GM12891 (cell line): ENCODE measurements around the gene ZNF473.

ENCODE experiments used
- POLR2A ChIP-seq: IDR thresholded peaks from 2 replicates; pipeline ENCODE4 v1.6.1; 2011; ENCODE audit warnings: low read depth, low read length, control low read depth
- POLR2AphosphoS5 ChIP-seq: IDR thresholded peaks from 2 replicates; pipeline ENCODE4 v1.6.1; 2011; ENCODE audit warnings: low read depth, low read length, control low read depth
- POU2F2 ChIP-seq: IDR thresholded peaks from 2 replicates; pipeline ENCODE4 v1.6.1; 2011; ENCODE audit warnings: low read depth, mild to moderate bottlenecking, control low read depth, low read length, moderate library complexity
- SPI1 ChIP-seq: IDR thresholded peaks from 2 replicates; pipeline ENCODE4 v1.6.1; 2011; ENCODE audit warnings: low read depth, low read length, control low read depth
- TAF1 ChIP-seq: IDR thresholded peaks from 2 replicates; pipeline ENCODE4 v1.6.1; 2011; ENCODE audit warnings: low read depth, low read length, control low read depth

DNA sequence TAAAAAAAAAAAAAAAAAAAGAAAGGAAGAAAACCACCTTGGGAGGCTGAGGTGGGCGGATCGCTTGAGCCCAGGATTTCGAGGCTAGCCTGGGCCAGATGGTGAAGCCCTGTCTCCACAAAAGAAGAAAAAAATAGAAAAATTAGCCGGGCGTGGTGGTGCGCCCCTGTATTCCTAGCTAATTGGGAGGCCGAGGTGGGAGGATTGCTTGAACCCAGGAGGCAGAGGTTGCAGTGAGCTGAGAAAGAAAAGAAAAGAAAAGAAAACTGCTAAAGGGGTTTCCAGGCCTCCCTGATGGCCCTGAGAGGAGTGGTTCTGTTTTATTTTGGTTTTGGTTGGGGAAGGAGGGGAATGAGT is 723 bp downstream of the ZNF473 start:
- no peak for TF ChIP-seq POLR2A
- TF ChIP-seq TAF1: no peak
- no peak for TF ChIP-seq POLR2AphosphoS5
- TF ChIP-seq POU2F2: no peak
- no peak for TF ChIP-seq SPI1
